MM.1S (cell line): Measurements from ENCODE around the gene THRB.

Source experiments
- DNase-seq: peaks from one replicate; pipeline ENCODE4 v3.0.0-alpha.2; 2015
- H2AFZ ChIP-seq: fragments of 300-600 bp; sonication (generic); 2 replicates; pipeline ENCODE4 v1.6.0; 2016; ENCODE audit warnings: antibody characterized with exemption, low read length
- H3F3A ChIP-seq: fragments of 300-600 bp; sonication (generic); 2 replicates; pipeline ENCODE4 v1.6.1; 2016; ENCODE audit warnings: mild to moderate bottlenecking, antibody characterized with exemption, low read length, moderate library complexity, mixed read lengths; ENCODE audit not compliant: insufficient read depth
- H3K27ac ChIP-seq: fragments of 300-600 bp; sonication (generic); 2 replicates; pipeline ENCODE4 v1.5.1; 2016; ENCODE audit warnings: mild to moderate bottlenecking, low read length
- H3K27me3 ChIP-seq: fragments of 300-600 bp; sonication (generic); replicated peaks from 2 replicates; pipeline ENCODE4 v1.6.0; 2016; ENCODE audit warnings: low read length; ENCODE audit not compliant: insufficient read depth
- H3K36me3 ChIP-seq: fragments of 300-600 bp; sonication (generic); replicated peaks from 2 replicates; pipeline ENCODE4 v1.6.1; 2016; ENCODE audit warnings: mild to moderate bottlenecking, low read length, mixed read lengths; ENCODE audit not compliant: insufficient read depth
- H3K4me1 ChIP-seq: fragments of 300-600 bp; sonication (generic); 2 replicates; pipeline ENCODE4 v1.6.1; 2016; ENCODE audit warnings: low read length, mixed read lengths
- H3K4me2 ChIP-seq: fragments of 300-600 bp; sonication (generic); 2 replicates; pipeline ENCODE4 v1.6.0; 2016; ENCODE audit warnings: low read depth, low read length
- H3K4me3 ChIP-seq: fragments of 300-600 bp; sonication (generic); 2 replicates; pipeline ENCODE4 v1.5.1; 2016; ENCODE audit warnings: low read length, mixed read lengths
- H3K79me2 ChIP-seq: fragments of 300-600 bp; sonication (generic); 2 replicates; pipeline ENCODE4 v1.6.1; 2016; ENCODE audit warnings: mixed run types, low read length, mixed read lengths
- H3K9ac ChIP-seq: fragments of 300-600 bp; sonication (generic); 2 replicates; pipeline ENCODE4 v1.6.1; 2016; ENCODE audit warnings: low read length, mixed read lengths
- H3K9me2 ChIP-seq: fragments of 300-600 bp; sonication (generic); replicated peaks from 2 replicates; pipeline ENCODE4 v1.6.1; 2016; ENCODE audit warnings: mild to moderate bottlenecking, low read length, mixed read lengths; ENCODE audit not compliant: insufficient read depth
- H3K9me3 ChIP-seq: fragments of 300-600 bp; sonication (generic); replicated peaks from 2 replicates; pipeline ENCODE4 v1.6.1; 2016; ENCODE audit warnings: mild to moderate bottlenecking, low read length, mixed read lengths; ENCODE audit not compliant: insufficient read depth
- H4K20me1 ChIP-seq: fragments of 300-600 bp; sonication (generic); 2 replicates; pipeline ENCODE4 v1.6.1; 2016; ENCODE audit warnings: mild to moderate bottlenecking, low read length, moderate library complexity, mixed read lengths; ENCODE audit not compliant: insufficient read depth
- CTCF ChIP-seq: fragments of 300-600 bp; sonication (generic); IDR thresholded peaks from 2 replicates; pipeline ENCODE4 v1.5.1; 2016; ENCODE audit warnings: antibody characterized with exemption, low read length, mixed read lengths
- EZH2 ChIP-seq: fragments of 300-600 bp; sonication (generic); optimal IDR thresholded peaks from 2 replicates; pipeline ENCODE3; 2017; ENCODE audit warnings: low read depth, mild to moderate bottlenecking, antibody characterized with exemption, low read length, mixed read lengths
- EZH2phosphoT487 ChIP-seq: fragments of 300-600 bp; sonication (generic); IDR thresholded peaks from 2 replicates; pipeline ENCODE4 v1.6.1; 2018; ENCODE audit warnings: antibody characterized with exemption, low read length

THRB gene

GRCh38 chr3:24518990-24519367, 24.3 kb upstream of the THRB start:
- Histone ChIP-seq H3K9me3 (no peaks in the 10 kb centered on the region), H3K36me3 (no peaks in the 10 kb centered on the region), H2AFZ (no peak overlapping the region), H3K9me2 (no peaks in the 10 kb centered on the region), H3F3A (no peaks in the 10 kb centered on the region), H3K4me3 (no peak overlapping the region), H3K79me2 (no peaks in the 10 kb centered on the region), H3K4me1 (no peaks in the 10 kb centered on the region), H3K27me3 (peaks cover 6% of the 10 kb centered on the region; the same call in 1 of the 2 replicates), H4K20me1 (no peaks in the 10 kb centered on the region), H3K9ac (no peak overlapping the region), H3K4me2 (no peak overlapping the region), H3K27ac (no peak overlapping the region)
- no peak for DNase-seq
- TF ChIP-seq EZH2, result no peak
- no peak for TF ChIP-seq EZH2phosphoT487
- TF ChIP-seq CTCF, result no peak

GRCh38 chr3:24514119-24514518, 19.5 kb upstream of the THRB start:
- no peaks in the 10 kb centered on the region for H3K9me2 ChIP-seq
- H3K36me3 ChIP-seq, result no peaks in the 10 kb centered on the region
- H3F3A ChIP-seq, result no peaks in the 10 kb centered on the region
- no peak overlapping the region for H2AFZ ChIP-seq
- H4K20me1 ChIP-seq, result no peaks in the 10 kb centered on the region
- no peaks in the 10 kb centered on the region for H3K4me1 ChIP-seq
- TF ChIP-seq EZH2phosphoT487, result no peak
- no peak for TF ChIP-seq CTCF
- no peak for TF ChIP-seq EZH2
- no peak overlapping the region for H3K9ac ChIP-seq
- no peaks in the 10 kb centered on the region for H3K27me3 ChIP-seq
- no peak overlapping the region for H3K27ac ChIP-seq
- DNase-seq, result no peak
- H3K79me2 ChIP-seq, result no peaks in the 10 kb centered on the region
- H3K9me3 ChIP-seq, result no peaks in the 10 kb centered on the region
- H3K4me3 ChIP-seq, result no peak overlapping the region
- no peak overlapping the region for H3K4me2 ChIP-seq

- no peak for DNase-seq
- no peaks in the 10 kb centered on the region for H3K9me2 ChIP-seq
- H3K4me2 ChIP-seq, result no peak overlapping the region
- H4K20me1 ChIP-seq, result no peaks in the 10 kb centered on the region
- H3K79me2 ChIP-seq, result no peaks in the 10 kb centered on the region
- H3K27me3 ChIP-seq, result no peaks in the 10 kb centered on the region
- H3K9me3 ChIP-seq, result no peaks in the 10 kb centered on the region
- H3K4me3 ChIP-seq, result no peak overlapping the region
- no peaks in the 10 kb centered on the region for H3K4me1 ChIP-seq
- no peaks in the 10 kb centered on the region for H3F3A ChIP-seq
- no peak overlapping the region for H3K27ac ChIP-seq
- no peak overlapping the region for H3K9ac ChIP-seq
- TF ChIP-seq EZH2phosphoT487 (no peak), CTCF (no peak), EZH2 (no peak)
- H3K36me3 ChIP-seq, result no peaks in the 10 kb centered on the region
- H2AFZ ChIP-seq, result no peak overlapping the region
Observed at GRCh38 chr3:24513463-24513862, 18.8 kb upstream of the THRB start.
